GM12878 (cell line): ENCODE measurements around the gene RNFT2. TPM values are rescaled to one million over a fixed set of nuclear protein-coding genes. Genes with fewer than 3 reads are reported as not detected.

Source experiments
- ATAC-seq: fragments of 200-7000 bp; cut with Tn5 transposase; 3 replicates; pipeline ENCODE4 v1.9.1; 2020; ENCODE audit warnings: mild to moderate bottlenecking, moderate library complexity
- BruUV-seq: library from RNA; stranded (reverse); fragments of 400-500 nt; replicated peaks from 2 replicates; lab custom pipeline; 2021; lab: Mats Ljungman, UMichigan
- CTCF ChIA-PET: fragments of 300-600 bp; sonication (Branson Sonifier 250); formaldehyde crosslinking; extraction: SDS; loops from one replicate; lab custom pipeline; 2021; ENCODE audit warnings: inconsistent platforms; lab: Yijun Ruan, JAX
- POLR2A ChIA-PET: fragments of 350-600 bp; formaldehyde crosslinking; extraction: SDS; loops from one replicate; lab custom pipeline; 2021; ENCODE audit warnings: inconsistent platforms; lab: Charles Lee
- RAD21 ChIA-PET: fragments of 300-600 bp; sonication (Branson Sonifier 250); formaldehyde crosslinking; loops from one replicate; lab custom pipeline; 2023; ENCODE audit warnings: antibody characterized with exemption; ENCODE audit not compliant: unreplicated experiment; lab: Charles Lee
- SMC1A ChIA-PET: fragments of 300-600 bp; sonication (Branson Sonifier 250); formaldehyde crosslinking; loops from one replicate; lab custom pipeline; 2023; ENCODE audit not compliant: unreplicated experiment, uncharacterized antibody; lab: Charles Lee
- DNase-seq: peaks from one replicate; pipeline ENCODE4 v3.0.0-alpha.2; 2011; ENCODE audit warnings: low read depth, low spot score
- FAIRE-seq: peaks from 3 replicates; lab custom pipeline; 2011; peaks lifted over from hg19 to GRCh38; lab: Jason Lieb, UNC
- H2AFZ ChIP-seq: 2 replicates; pipeline ENCODE4 v1.6.0; 2011; ENCODE audit warnings: low read depth, low read length, control low read depth; ENCODE audit not compliant: control insufficient read depth
- H3K27ac ChIP-seq: 2 replicates; pipeline ENCODE4 v1.5.1; 2011; ENCODE audit warnings: control low read depth; ENCODE audit not compliant: control insufficient read depth, insufficient read depth
- H3K27me3 ChIP-seq, 2 experiments: replicated peaks in 1 of 2; 2 replicates each; pipeline versions ENCODE4 v1.6.0 to v1.6.1; 2011; ENCODE audit warnings: low read length in 1 of 2; ENCODE audit not compliant: control insufficient read depth in 2 of 2, insufficient read depth in 2 of 2
- H3K36me3 ChIP-seq, 2 experiments: 2 replicates each; pipeline ENCODE4 v1.5.1; 2011; ENCODE audit warnings: low read length in 1 of 2; ENCODE audit not compliant: control insufficient read depth in 2 of 2, insufficient read depth in 2 of 2
- H3K4me1 ChIP-seq: 2 replicates; pipeline ENCODE4 v1.6.1; 2011; ENCODE audit warnings: mild to moderate bottlenecking, low read length, moderate library complexity, mixed read lengths; ENCODE audit not compliant: control insufficient read depth, insufficient read depth
- H3K4me2 ChIP-seq: 2 replicates; pipeline ENCODE4 v1.6.0; 2011; ENCODE audit warnings: control low read depth; ENCODE audit not compliant: control insufficient read depth, insufficient read depth
- H3K4me3 ChIP-seq: fragments of 200-600 bp; sonication (generic); 2 replicates; pipeline ENCODE4 v1.5.1; 2016
- H3K79me2 ChIP-seq: 2 replicates; pipeline ENCODE4 v1.6.0; 2011; ENCODE audit warnings: low read length; ENCODE audit not compliant: control insufficient read depth, insufficient read depth
- H3K9ac ChIP-seq: 2 replicates; pipeline ENCODE4 v1.8.0; 2011; ENCODE audit warnings: low read length, control low read depth, mixed read lengths; ENCODE audit not compliant: control insufficient read depth, insufficient read depth
- H3K9me3 ChIP-seq: replicated peaks from 3 replicates; pipeline ENCODE4 v1.5.1; 2011; ENCODE audit warnings: mild to moderate bottlenecking, low read length; ENCODE audit not compliant: control insufficient read depth, insufficient read depth
- H4K20me1 ChIP-seq: 2 replicates; pipeline ENCODE4 v1.6.0; 2011; ENCODE audit not compliant: control insufficient read depth, insufficient read depth
- BACH1 ChIP-seq: fragments of 450-650 bp; IDR thresholded peaks from 2 replicates; pipeline ENCODE4 v1.6.1; 2017; ENCODE audit warnings: mild to moderate bottlenecking, borderline replicate concordance
- CEBPZ ChIP-seq: fragments of 150-350 bp; IDR thresholded peaks from 2 replicates; pipeline ENCODE4 v1.6.1; 2016; ENCODE audit warnings: low read depth, low read length
- HDGF ChIP-seq: fragments of 450-650 bp; IDR thresholded peaks from 2 replicates; pipeline ENCODE4 v1.6.1; 2016; ENCODE audit warnings: antibody characterized with exemption
- LARP7 ChIP-seq: fragments of 450-650 bp; IDR thresholded peaks from 2 replicates; pipeline ENCODE4 v1.6.1; 2017; ENCODE audit warnings: mild to moderate bottlenecking
- NFIC ChIP-seq: IDR thresholded peaks from 2 replicates; pipeline ENCODE4 v1.6.1; 2012; ENCODE audit warnings: low read depth, mild to moderate bottlenecking, inconsistent platforms, low read length, moderate library complexity
- NFYB ChIP-seq: IDR thresholded peaks from 2 replicates; pipeline ENCODE4 v1.6.1; 2011; ENCODE audit warnings: low read depth, mild to moderate bottlenecking, low read length, improper control_type of control experiment, moderate library complexity; ENCODE audit not compliant: insufficient read depth
- PAX8 ChIP-seq: fragments of 450-650 bp; IDR thresholded peaks from 2 replicates; pipeline ENCODE4 v1.6.1; 2017; ENCODE audit warnings: mild to moderate bottlenecking, moderate library complexity
- RELA ChIP-seq: fragments of 450-650 bp; IDR thresholded peaks from 2 replicates; pipeline ENCODE4 v1.8.0; 2014; ENCODE audit warnings: borderline replicate concordance; ENCODE audit not compliant: partially characterized antibody
- RFX5 ChIP-seq: IDR thresholded peaks from 2 replicates; pipeline ENCODE4 v1.6.1; 2011; ENCODE audit warnings: low read depth, low read length, improper control_type of control experiment
- WGBS: methylation state at CpG from one replicate; pipeline ENCODE4 v1.1.6; 2016; ENCODE audit warnings: low lambda C conversion rate; ENCODE audit not compliant: insufficient replicate concordance, insufficient coverage; ENCODE audit errors: missing lambda C conversion rate; 5-methylcytosine and 5-hydroxymethylcytosine counted together
- in situ Hi-C: fragments of 300-500 bp; cut with MboI; formaldehyde crosslinking; loops from 9 replicates; pipeline ENCODE4 v1.14.3; 2018; ENCODE audit warnings: mixed read lengths
- intact Hi-C: fragments of 100-400 bp; cut with micrococcal nuclease; formaldehyde crosslinking; loops from one replicate; pipeline ENCODE4 v1.14.2; 2022; ENCODE audit not compliant: unreplicated experiment
- polyA plus RNA-seq, 11 experiments: library from polyadenylated mRNA; depleted of rRNA in 4 of 11; unstranded in 6 of 11; stranded (reverse) in 5 of 11; fragments of >200 nt; fragmentation: Nextera tagmentation in 4 of 11; fragmentation: Illumina TruSeq in 1 of 11; extraction: Ambion mirVana in 4 of 11; extraction: Trizol in 1 of 11; gene quantifications; 1 replicate in 1 of 11; 2 replicates in 10 of 11; pipeline versions ENCODE4 v1.2.1 to v1.2.3, GENCODE V29; 2011 to 2016; ENCODE audit warnings: inconsistent platforms in 2 of 11, missing spikeins in 2 of 11, low read depth in 1 of 11
- total RNA-seq, 4 experiments: library from RNA; depleted of rRNA in 3 of 4; stranded (reverse); fragments of >200 nt in 3 of 4; fragmentation: Illumina TruSeq in 1 of 4; extraction: Trizol in 1 of 4; gene quantifications; 2 replicates each; pipeline versions ENCODE4 v1.2.1 to v1.2.3, GENCODE V29; 2013 to 2021
- TF ChIP-seq, protein P1 (sequence below): IDR thresholded peaks from 2 replicates; pipeline ENCODE4 v1.6.1; 2011; ENCODE audit warnings: mild to moderate bottlenecking, low read depth, low read length, moderate library complexity; ENCODE audit not compliant: insufficient replicate concordance

The RNFT2 gene
- total and polyA plus RNA-seq, 10 of the 15 experiments (the other 5 are each of a cell fraction or from before 2014, with no cell fraction given), result 2.5 to 17.3 (median 9.7) TPM

- TF ChIP-seq CEBPZ, result no peak
- no peak for TF ChIP-seq PAX8
- TF ChIP-seq HDGF, result no peak
- no peak for TF ChIP-seq RFX5
- no peak for TF ChIP-seq LARP7
- TF ChIP-seq BACH1, result no peak
- no peak for TF ChIP-seq RELA
These were observed 25.4 kb upstream of the RNFT2 start (continued) for GRCh38 chr12:116712458-116713303.

- DNase-seq (no peak), ATAC-seq (no peak), FAIRE-seq (no peak)
- 100% methylated on average over 2 of the region's 2 CpGs for WGBS
- Histone ChIP-seq H4K20me1 (no peaks in the 10 kb centered on the region), H3K4me2 (no peak overlapping the region), H3K79me2 (no peaks in the 10 kb centered on the region), H3K4me1 (no peaks in the 10 kb centered on the region), H3K4me3 (no peak overlapping the region), H2AFZ (no peak overlapping the region), H3K36me3 (peaks cover 5 to 7% of the 10 kb centered on the region in 2 experiments; a peak in 3 of 4 replicates), H3K27ac (no peak overlapping the region), H3K27me3 (no peaks in the 10 kb centered on the region), H3K9ac (no peak overlapping the region)
- ChIA-PET POLR2A (no interaction called here), SMC1A (no interaction called here), RAD21 (no interaction called here), CTCF (no interaction called here)
- no TSS peak for BruUV-seq
- intact Hi-C loops, result no loop called here
- in situ Hi-C loops, result no loop called here
- TF ChIP-seq, protein P1, sequence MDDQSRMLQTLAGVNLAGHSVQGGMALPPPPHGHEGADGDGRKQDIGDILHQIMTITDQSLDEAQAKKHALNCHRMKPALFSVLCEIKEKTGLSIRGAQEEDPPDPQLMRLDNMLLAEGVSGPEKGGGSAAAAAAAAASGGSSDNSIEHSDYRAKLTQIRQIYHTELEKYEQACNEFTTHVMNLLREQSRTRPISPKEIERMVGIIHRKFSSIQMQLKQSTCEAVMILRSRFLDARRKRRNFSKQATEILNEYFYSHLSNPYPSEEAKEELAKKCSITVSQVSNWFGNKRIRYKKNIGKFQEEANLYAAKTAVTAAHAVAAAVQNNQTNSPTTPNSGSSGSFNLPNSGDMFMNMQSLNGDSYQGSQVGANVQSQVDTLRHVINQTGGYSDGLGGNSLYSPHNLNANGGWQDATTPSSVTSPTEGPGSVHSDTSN, result no peak
- TF ChIP-seq NFIC, result no peak
- TF ChIP-seq NFYB, result no peak
- TF ChIP-seq, all 136 proteins: peak for 0
- no peaks in the 10 kb centered on the region for H3K9me3 ChIP-seq
These were observed 24.6 kb upstream of the RNFT2 start for GRCh38 chr12:116713527-116713926.
